ENCODE results near the gene ZNF462.

- TF ChIP-seq CTCF (IDR thresholded peaks at IDR 0.05) (no peak), POLR2A (IDR thresholded peaks at IDR 0.05) (no peak)
These were observed 94.0 kb downstream of the ZNF462 start for GRCh38 chr9:106956971-106957370.
